Psoas muscle (tissue), 8 donors: ENCODE measurements around the gene ERICH6. TPM values are rescaled to one million over a fixed set of nuclear protein-coding genes. Genes with fewer than 3 reads are reported as not detected.

Source experiments
- ATAC-seq, 4 donors: fragments of 200-7000 bp; cut with Tn5 transposase; one replicate each; pipeline ENCODE4 v1.9.1; 2020; ENCODE audit warnings: moderate library complexity in 3 of 4, mild to moderate bottlenecking in 2 of 4
- DNase-seq, 2 donors: peaks; one replicate each; pipeline ENCODE4 v3.0.0-alpha.2; 2020
- H3K27ac ChIP-seq: fragments of 200-600 bp; one replicate; pipeline ENCODE4 v1.8.0; 2022
- H3K27me3 ChIP-seq, 3 donors: fragments of 200-600 bp in 1 of 3; one replicate each; pipeline versions ENCODE4 v1.6.1 to v1.8.0; 2013 to 2022; ENCODE audit warnings: low read length in 2 of 3, mild to moderate bottlenecking in 2 of 3, moderate library complexity in 1 of 3; ENCODE audit not compliant: insufficient read depth in 3 of 3
- H3K36me3 ChIP-seq, 2 donors: fragments of 200-600 bp in 1 of 2; one replicate each; pipeline versions ENCODE4 v1.6.1 to v1.8.0; 2013 to 2022; ENCODE audit warnings: low read depth in 1 of 2, mild to moderate bottlenecking in 1 of 2, moderate library complexity in 1 of 2; ENCODE audit not compliant: insufficient read depth in 1 of 2
- H3K4me1 ChIP-seq: fragments of 200-600 bp; one replicate; pipeline ENCODE4 v1.8.0; 2022
- H3K4me3 ChIP-seq: fragments of 200-600 bp; one replicate; pipeline ENCODE4 v1.8.0; 2022; ENCODE audit warnings: mild to moderate bottlenecking
- H3K9me3 ChIP-seq: fragments of 200-600 bp; one replicate; pipeline ENCODE4 v1.8.0; 2022
- WGBS, 3 donors: extraction: QIAGEN DNeasy Blood & Tissue Kit; methylation state at CpG; one replicate each; pipeline versions ENCODE4 v1.1.6 to v1.1.7; 2013; 5-methylcytosine and 5-hydroxymethylcytosine counted together
- intact Hi-C, 2 donors: fragments of 100-400 bp; cut with DNase I; formaldehyde crosslinking; loops; one replicate each; pipeline versions ENCODE4 v1.11.0 to v1.14.2; 2022
- polyA plus RNA-seq, 3 donors: library from polyadenylated mRNA; stranded (reverse); fragments of 200-250 nt; gene quantifications; one replicate each; pipeline ENCODE4 v1.2.3, GENCODE V29; 2013
- total RNA-seq, 4 donors: library from RNA; stranded (reverse); fragmentation: NEBNext Ultra II Directional in 2 of 4; extraction: Animal tissue kit (Norgen Biotek cat#: 25700) in 2 of 4; gene quantifications; one replicate each; pipeline versions ENCODE4 v1.2.1 to v1.2.4, GENCODE V29; 2021 to 2023
- TF ChIP-seq, protein P1 (sequence below): fragments of 200-600 bp; IDR thresholded peaks from one replicate; pipeline ENCODE4 v1.8.0; 2022; ENCODE audit warnings: antibody characterized with exemption
- donor health status: healthy with polysubstance abuse.
- donor health status: DM: no; HTN: no; CAD: no; lungs with moderate emphysema.
- donor health status: Bipolar disorder and iron deficiency.
- donor health status: healthy.
- donor health status: DM: yes; HTN: yes; CAD: no.
- donor health status: DM: no; HTN: no; CAD: no.
- donor health status: DM: no; HTN: no; CAD: no.
- donor health status: DM: yes; HTN: yes; CAD: no.

Gene ERICH6
- total and polyA plus RNA-seq, 7 donors, result not detected

DNA sequence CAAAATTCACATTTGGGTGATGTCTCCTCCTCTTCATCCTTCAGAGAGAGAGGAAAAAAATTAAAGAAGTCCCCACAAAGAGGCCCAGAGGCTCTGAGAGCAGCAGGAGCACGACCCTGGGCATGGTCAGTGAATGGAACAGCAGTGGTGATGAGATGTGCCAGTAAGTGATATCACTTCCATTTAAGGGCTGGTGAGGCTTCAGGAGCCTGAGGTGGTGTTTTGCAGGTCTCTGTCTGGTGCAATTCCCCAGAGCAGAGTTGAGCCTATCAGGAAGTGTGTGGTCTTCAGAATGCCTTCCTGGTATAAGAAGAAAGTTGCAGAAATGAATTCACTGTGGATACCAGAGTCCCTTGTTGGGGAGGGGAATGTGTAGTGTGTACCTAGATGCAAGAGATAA, 21.4 kb downstream of the ERICH6 start:
- TF ChIP-seq, protein P1, sequence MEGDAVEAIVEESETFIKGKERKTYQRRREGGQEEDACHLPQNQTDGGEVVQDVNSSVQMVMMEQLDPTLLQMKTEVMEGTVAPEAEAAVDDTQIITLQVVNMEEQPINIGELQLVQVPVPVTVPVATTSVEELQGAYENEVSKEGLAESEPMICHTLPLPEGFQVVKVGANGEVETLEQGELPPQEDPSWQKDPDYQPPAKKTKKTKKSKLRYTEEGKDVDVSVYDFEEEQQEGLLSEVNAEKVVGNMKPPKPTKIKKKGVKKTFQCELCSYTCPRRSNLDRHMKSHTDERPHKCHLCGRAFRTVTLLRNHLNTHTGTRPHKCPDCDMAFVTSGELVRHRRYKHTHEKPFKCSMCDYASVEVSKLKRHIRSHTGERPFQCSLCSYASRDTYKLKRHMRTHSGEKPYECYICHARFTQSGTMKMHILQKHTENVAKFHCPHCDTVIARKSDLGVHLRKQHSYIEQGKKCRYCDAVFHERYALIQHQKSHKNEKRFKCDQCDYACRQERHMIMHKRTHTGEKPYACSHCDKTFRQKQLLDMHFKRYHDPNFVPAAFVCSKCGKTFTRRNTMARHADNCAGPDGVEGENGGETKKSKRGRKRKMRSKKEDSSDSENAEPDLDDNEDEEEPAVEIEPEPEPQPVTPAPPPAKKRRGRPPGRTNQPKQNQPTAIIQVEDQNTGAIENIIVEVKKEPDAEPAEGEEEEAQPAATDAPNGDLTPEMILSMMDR, result no peak
- Histone ChIP-seq H3K4me1 (no peaks in the 10 kb centered on the region), H3K27me3 (no peaks in the 10 kb centered on the region), H3K9me3 (no peaks in the 10 kb centered on the region), H3K27ac (no peak overlapping the region), H3K36me3 (no peaks in the 10 kb centered on the region), H3K4me3 (no peak overlapping the region)
- 62 to 63% (median 63%) methylated on average over 1 of the region's 1 CpG for WGBS, 3 donors
- ATAC-seq, result no peak
- no peak for DNase-seq
- intact Hi-C loops, result no loop called here

DNA sequence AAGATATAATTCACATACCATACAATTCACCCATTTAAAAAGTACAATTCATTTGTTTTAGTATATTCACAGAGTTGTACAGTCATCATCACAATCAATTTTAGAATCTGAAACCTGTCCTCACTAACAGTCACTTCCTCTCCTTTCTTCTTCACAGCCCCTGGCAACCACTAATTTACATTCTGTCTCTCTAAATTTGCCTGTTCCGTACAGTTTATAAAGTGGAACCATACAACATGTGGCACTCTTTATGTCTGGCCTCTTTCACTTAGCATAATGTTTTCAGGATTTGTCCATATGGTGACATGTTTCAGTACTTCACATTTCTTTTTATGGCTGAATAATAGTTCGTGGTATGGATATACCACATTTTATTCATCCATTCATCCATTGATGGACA, 22.7 kb downstream of the ERICH6 start:
- no peaks in the 10 kb centered on the region for H3K4me1 ChIP-seq
- H3K9me3 ChIP-seq, result no peaks in the 10 kb centered on the region
- TF ChIP-seq, protein P1, result no peak
- H3K27me3 ChIP-seq, result no peaks in the 10 kb centered on the region
- H3K27ac ChIP-seq, result no peak overlapping the region
- 67 to 85% (median 82%) methylated on average over 2 of the region's 2 CpGs for WGBS, 3 donors
- H3K4me3 ChIP-seq, result no peak overlapping the region
- DNase-seq (no peak), ATAC-seq (no peak)
- intact Hi-C loops, result no loop called here
- H3K36me3 ChIP-seq, result no peaks in the 10 kb centered on the region

DNA sequence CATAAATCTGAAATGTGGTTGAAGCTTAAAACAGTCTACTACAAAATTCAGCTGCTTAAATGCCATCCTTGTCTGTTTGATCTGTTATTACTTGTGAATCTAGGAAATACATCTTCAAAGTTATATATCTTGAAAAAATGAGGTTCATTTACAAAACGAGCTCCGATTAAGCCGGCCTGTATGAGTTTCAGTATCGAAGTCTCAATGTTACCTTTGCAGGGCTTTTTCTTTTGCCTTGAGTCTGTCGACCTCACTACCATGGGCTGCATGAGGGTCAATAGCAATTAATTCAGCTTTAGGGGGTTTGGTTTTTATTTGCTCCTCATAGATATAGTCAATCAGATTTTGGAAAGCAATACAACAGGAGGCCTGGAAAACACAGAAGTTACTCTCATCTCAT, 23.2 kb downstream of the ERICH6 start:
- 87 to 94% (median 92%) methylated on average over 5 of the region's 5 CpGs for WGBS, 3 donors
- intact Hi-C loops, result no loop called here
- no peak for ATAC-seq
- H3K4me3 ChIP-seq, result no peak overlapping the region
- DNase-seq, result no peak
- H3K27me3 ChIP-seq, result no peaks in the 10 kb centered on the region
- H3K36me3 ChIP-seq, result no peaks in the 10 kb centered on the region
- no peaks in the 10 kb centered on the region for H3K4me1 ChIP-seq
- H3K27ac ChIP-seq, result no peak overlapping the region
- TF ChIP-seq, protein P1, result no peak
- H3K9me3 ChIP-seq, result no peaks in the 10 kb centered on the region

DNA sequence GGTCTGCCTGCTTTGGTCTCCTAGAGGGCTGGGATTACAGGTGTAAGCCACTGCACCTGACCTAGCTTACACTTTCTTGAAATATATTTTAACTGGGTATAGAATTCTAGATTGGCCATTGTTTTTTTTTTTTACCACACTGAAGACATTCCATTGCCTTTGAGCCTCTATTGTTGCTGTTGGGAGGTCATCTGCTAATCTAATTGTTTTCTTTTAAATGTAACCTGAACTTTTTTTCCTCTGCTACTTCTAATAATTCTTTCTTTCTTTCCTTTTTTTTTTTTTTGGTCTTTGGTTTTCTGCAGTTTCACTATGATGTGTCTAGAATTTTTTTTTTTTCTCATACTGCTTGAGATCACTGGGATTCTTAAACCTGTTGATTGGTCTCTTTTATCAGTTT, 28.1 kb downstream of the ERICH6 start:
- Histone ChIP-seq H3K9me3 (no peaks in the 10 kb centered on the region), H3K36me3 (no peaks in the 10 kb centered on the region), H3K4me1 (no peaks in the 10 kb centered on the region), H3K27me3 (no peaks in the 10 kb centered on the region), H3K27ac (no peak overlapping the region), H3K4me3 (no peak overlapping the region)
- TF ChIP-seq, protein P1, result no peak
- intact Hi-C loops, result no loop called here
- DNase-seq (no peak), ATAC-seq (no peak)

DNA sequence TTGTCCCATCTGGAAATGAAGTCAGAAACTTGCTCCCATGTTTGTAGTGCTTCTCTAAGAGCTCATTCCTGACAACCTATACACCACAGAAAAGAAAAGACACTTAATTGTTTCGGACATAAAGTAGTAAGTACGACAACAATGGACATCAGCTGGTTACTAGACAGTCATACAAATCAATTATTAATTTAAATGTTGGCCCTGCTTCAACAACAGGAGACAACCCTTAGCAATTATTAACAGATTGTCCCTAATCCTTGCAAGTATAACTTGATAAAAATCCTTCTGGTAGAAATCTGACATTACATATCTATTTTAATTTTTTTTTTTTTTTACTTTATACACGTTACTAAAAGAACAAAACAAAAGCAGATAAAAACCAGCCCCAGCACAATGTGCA, 29.8 kb downstream of the ERICH6 start:
- Histone ChIP-seq H3K4me3 (no peak overlapping the region), H3K27me3 (no peaks in the 10 kb centered on the region), H3K27ac (no peak overlapping the region), H3K9me3 (no peaks in the 10 kb centered on the region), H3K36me3 (no peaks in the 10 kb centered on the region), H3K4me1 (no peaks in the 10 kb centered on the region)
- WGBS, 3 donors, result 75 to 82% (median 77%) methylated on average over 3 of the region's 3 CpGs
- DNase-seq (no peak), ATAC-seq (no peak)
- TF ChIP-seq, protein P1, result no peak
- intact Hi-C loops, result no loop called here
